GM23338 (cell line): ENCODE measurements around the gene NYAP2. TPM values are rescaled to one million over a fixed set of nuclear protein-coding genes. Genes with fewer than 3 reads are reported as not detected.

Experiments used
- ATAC-seq: fragments of 200-7000 bp; cut with Tn5 transposase; 3 replicates; pipeline ENCODE4 v1.9.1; 2020
- DNase-seq: peaks from one replicate; pipeline ENCODE4 v3.0.0-alpha.2; 2015; ENCODE audit warnings: low spot score
- H2AFZ ChIP-seq: fragments of 200-600 bp; sonication (generic); 2 replicates; pipeline ENCODE4 v1.8.0; 2016; ENCODE audit warnings: antibody characterized with exemption, mild to moderate bottlenecking, moderate library complexity
- H3F3A ChIP-seq: fragments of 200-600 bp; sonication (generic); replicated peaks from 2 replicates; pipeline ENCODE4 v1.8.0; 2017; ENCODE audit warnings: antibody characterized with exemption, mixed run types, low read depth
- H3K27ac ChIP-seq: fragments of 200-600 bp; sonication (generic); 2 replicates; pipeline ENCODE4 v1.6.1; 2016; ENCODE audit warnings: low read depth
- H3K27me3 ChIP-seq: fragments of 200-600 bp; sonication (generic); 2 replicates; pipeline ENCODE4 v1.8.0; 2016; ENCODE audit warnings: mild to moderate bottlenecking, mixed run types, moderate library complexity; ENCODE audit not compliant: insufficient read depth
- H3K36me3 ChIP-seq: fragments of 200-600 bp; sonication (generic); 2 replicates; pipeline ENCODE4 v1.8.0; 2016; ENCODE audit warnings: mild to moderate bottlenecking; ENCODE audit not compliant: insufficient read depth
- H3K4me1 ChIP-seq: fragments of 200-600 bp; sonication (generic); 2 replicates; pipeline ENCODE4 v1.8.0; 2016; ENCODE audit warnings: mild to moderate bottlenecking, moderate library complexity; ENCODE audit not compliant: insufficient read depth
- H3K4me2 ChIP-seq: fragments of 200-600 bp; sonication (generic); 2 replicates; pipeline ENCODE4 v1.7.1; 2017; ENCODE audit warnings: mixed run types
- H3K4me3 ChIP-seq: fragments of 200-600 bp; sonication (generic); 2 replicates; pipeline ENCODE4 v1.6.1; 2016; ENCODE audit warnings: mixed run types
- H3K79me2 ChIP-seq: fragments of 200-600 bp; sonication (generic); replicated peaks from 2 replicates; pipeline ENCODE4 v1.8.0; 2017; ENCODE audit warnings: mild to moderate bottlenecking; ENCODE audit not compliant: insufficient read depth
- H3K9me2 ChIP-seq: fragments of 200-600 bp; sonication (generic); 2 replicates; pipeline ENCODE4 v1.8.0; 2017; ENCODE audit not compliant: insufficient read depth
- H4K20me1 ChIP-seq: fragments of 200-600 bp; sonication (generic); replicated peaks from 2 replicates; pipeline ENCODE4 v1.8.0; 2017; ENCODE audit warnings: mild to moderate bottlenecking; ENCODE audit not compliant: insufficient read depth
- H3K27ac Mint-ChIP-seq: 2 replicates; pipeline ENCODE4 v1.8.0; 2020; ENCODE audit warnings: inconsistent platforms, mild to moderate bottlenecking, moderate library complexity, mixed read lengths
- H3K27me3 Mint-ChIP-seq: 3 replicates; pipeline ENCODE4 v1.8.0; 2022; ENCODE audit warnings: low read depth, mild to moderate bottlenecking, moderate library complexity, mixed read lengths, inconsistent platforms; ENCODE audit not compliant: insufficient read depth, poor library complexity
- H3K36me3 Mint-ChIP-seq: 3 replicates; pipeline ENCODE4 v1.8.0; 2021; ENCODE audit warnings: low read depth, mild to moderate bottlenecking, inconsistent platforms, moderate library complexity, mixed read lengths
- H3K4me1 Mint-ChIP-seq: 3 replicates; pipeline ENCODE4 v1.8.0; 2020; ENCODE audit warnings: mild to moderate bottlenecking, inconsistent platforms, mixed read lengths
- H3K4me3 Mint-ChIP-seq: 3 replicates; pipeline ENCODE4 v1.8.0; 2021; ENCODE audit warnings: moderate library complexity, mild to moderate bottlenecking, inconsistent platforms, mixed read lengths
- H3K9me3 Mint-ChIP-seq: 3 replicates; pipeline ENCODE4 v1.8.0; 2020; ENCODE audit warnings: moderate library complexity, mild to moderate bottlenecking, inconsistent platforms, mixed read lengths
- CREB1 ChIP-seq: fragments of 250-450 bp; sonication (Bioruptor Pico); IDR thresholded peaks from 2 replicates; pipeline ENCODE4 v1.5.0; 2020; ENCODE audit warnings: low read depth, mild to moderate bottlenecking, moderate library complexity
- CTCF ChIP-seq, 2 experiments: fragments of 200-600 bp in 1 of 2; sonication (generic) in 1 of 2; conservative IDR thresholded peaks; 2 replicates each; pipeline versions ENCODE4 v1.5.1 to v1.6.1; 2016 to 2017; ENCODE audit warnings: antibody characterized with exemption in 2 of 2, low read depth in 2 of 2, mild to moderate bottlenecking in 2 of 2, moderate library complexity in 1 of 2
- ETS1 ChIP-seq: IDR thresholded peaks from 2 replicates; pipeline ENCODE4 v1.6.1; 2016; ENCODE audit warnings: antibody characterized with exemption
- EZH2 ChIP-seq: fragments of 200-600 bp; sonication (generic); IDR thresholded peaks from one replicate; pipeline ENCODE4 v1.8.0; 2017; ENCODE audit warnings: antibody characterized with exemption, mild to moderate bottlenecking, low read depth; ENCODE audit not compliant: unreplicated experiment
- EZH2phosphoT487 ChIP-seq: fragments of 200-600 bp; sonication (generic); IDR thresholded peaks from one replicate; pipeline ENCODE4 v1.8.1; 2018; ENCODE audit warnings: antibody characterized with exemption; ENCODE audit not compliant: unreplicated experiment
- JUNB ChIP-seq: IDR thresholded peaks from one replicate; pipeline ENCODE4 v1.6.1; 2016; ENCODE audit warnings: antibody characterized with exemption; ENCODE audit not compliant: unreplicated experiment
- NANOG ChIP-seq: IDR thresholded peaks from 2 replicates; pipeline ENCODE4 v1.6.1; 2016; ENCODE audit warnings: antibody characterized with exemption, borderline replicate concordance
- POLR2AphosphoS5 ChIP-seq: IDR thresholded peaks from 2 replicates; pipeline ENCODE4 v1.6.1; 2016; ENCODE audit warnings: antibody characterized with exemption, low read depth
- STAT1 ChIP-seq: IDR thresholded peaks from one replicate; pipeline ENCODE4 v1.6.1; 2016; ENCODE audit warnings: antibody characterized with exemption; ENCODE audit not compliant: unreplicated experiment
- ZNF114 ChIP-seq: fragments of 250-450 bp; sonication (Bioruptor Pico); IDR thresholded peaks from 2 replicates; pipeline ENCODE4 v1.5.0; 2020; ENCODE audit warnings: mild to moderate bottlenecking, moderate library complexity
- ZNF331 ChIP-seq: fragments of 250-450 bp; sonication (Bioruptor Pico); IDR thresholded peaks from 2 replicates; pipeline ENCODE4 v1.5.0; 2020; ENCODE audit warnings: low read depth, mild to moderate bottlenecking, moderate library complexity
- polyA plus RNA-seq: library from polyadenylated mRNA; unstranded; fragments of >200 nt; fragmentation: Nextera tagmentation; extraction: Ambion mirVana; gene quantifications from 2 replicates; pipeline ENCODE4 v1.2.1, GENCODE V29; 2016
- total RNA-seq: library from RNA; depleted of rRNA; stranded (reverse); fragments of >200 nt; shearing (Covaris generic); gene quantifications from 2 replicates; pipeline ENCODE4 v1.2.3, GENCODE V29; 2014
- TF ChIP-seq, protein P1 (sequence below): fragments of 250-450 bp; sonication (Bioruptor Pico); IDR thresholded peaks from 2 replicates; pipeline ENCODE4 v1.5.0; 2020; ENCODE audit warnings: mild to moderate bottlenecking, moderate library complexity
- TF ChIP-seq, protein P2 (sequence below): IDR thresholded peaks from one replicate; pipeline ENCODE4 v1.6.1; 2018; ENCODE audit warnings: antibody characterized with exemption; ENCODE audit not compliant: unreplicated experiment

NYAP2 gene
- total and polyA plus RNA-seq, 2 experiments from 2014 or later: not detected

DNA sequence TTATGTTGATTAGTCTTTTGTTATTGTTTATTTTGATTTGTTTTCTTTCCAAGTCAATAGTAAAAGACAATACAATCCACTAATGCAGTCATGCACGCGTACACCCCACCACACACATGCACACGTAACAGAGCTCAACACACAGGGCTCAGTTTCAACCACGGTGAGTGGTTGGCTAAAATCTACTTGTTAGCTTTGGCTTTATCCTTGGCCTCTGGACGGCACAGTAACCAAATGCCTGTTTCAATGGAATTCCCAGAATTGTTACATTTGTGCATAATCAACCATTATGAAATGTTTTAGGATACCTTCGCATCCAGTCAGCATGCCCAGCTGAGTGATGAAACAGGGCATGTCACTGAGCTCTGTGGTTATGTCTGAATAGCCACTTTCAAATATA, 53.2 kb downstream of the NYAP2 start (continued):
- TF ChIP-seq, protein P1, sequence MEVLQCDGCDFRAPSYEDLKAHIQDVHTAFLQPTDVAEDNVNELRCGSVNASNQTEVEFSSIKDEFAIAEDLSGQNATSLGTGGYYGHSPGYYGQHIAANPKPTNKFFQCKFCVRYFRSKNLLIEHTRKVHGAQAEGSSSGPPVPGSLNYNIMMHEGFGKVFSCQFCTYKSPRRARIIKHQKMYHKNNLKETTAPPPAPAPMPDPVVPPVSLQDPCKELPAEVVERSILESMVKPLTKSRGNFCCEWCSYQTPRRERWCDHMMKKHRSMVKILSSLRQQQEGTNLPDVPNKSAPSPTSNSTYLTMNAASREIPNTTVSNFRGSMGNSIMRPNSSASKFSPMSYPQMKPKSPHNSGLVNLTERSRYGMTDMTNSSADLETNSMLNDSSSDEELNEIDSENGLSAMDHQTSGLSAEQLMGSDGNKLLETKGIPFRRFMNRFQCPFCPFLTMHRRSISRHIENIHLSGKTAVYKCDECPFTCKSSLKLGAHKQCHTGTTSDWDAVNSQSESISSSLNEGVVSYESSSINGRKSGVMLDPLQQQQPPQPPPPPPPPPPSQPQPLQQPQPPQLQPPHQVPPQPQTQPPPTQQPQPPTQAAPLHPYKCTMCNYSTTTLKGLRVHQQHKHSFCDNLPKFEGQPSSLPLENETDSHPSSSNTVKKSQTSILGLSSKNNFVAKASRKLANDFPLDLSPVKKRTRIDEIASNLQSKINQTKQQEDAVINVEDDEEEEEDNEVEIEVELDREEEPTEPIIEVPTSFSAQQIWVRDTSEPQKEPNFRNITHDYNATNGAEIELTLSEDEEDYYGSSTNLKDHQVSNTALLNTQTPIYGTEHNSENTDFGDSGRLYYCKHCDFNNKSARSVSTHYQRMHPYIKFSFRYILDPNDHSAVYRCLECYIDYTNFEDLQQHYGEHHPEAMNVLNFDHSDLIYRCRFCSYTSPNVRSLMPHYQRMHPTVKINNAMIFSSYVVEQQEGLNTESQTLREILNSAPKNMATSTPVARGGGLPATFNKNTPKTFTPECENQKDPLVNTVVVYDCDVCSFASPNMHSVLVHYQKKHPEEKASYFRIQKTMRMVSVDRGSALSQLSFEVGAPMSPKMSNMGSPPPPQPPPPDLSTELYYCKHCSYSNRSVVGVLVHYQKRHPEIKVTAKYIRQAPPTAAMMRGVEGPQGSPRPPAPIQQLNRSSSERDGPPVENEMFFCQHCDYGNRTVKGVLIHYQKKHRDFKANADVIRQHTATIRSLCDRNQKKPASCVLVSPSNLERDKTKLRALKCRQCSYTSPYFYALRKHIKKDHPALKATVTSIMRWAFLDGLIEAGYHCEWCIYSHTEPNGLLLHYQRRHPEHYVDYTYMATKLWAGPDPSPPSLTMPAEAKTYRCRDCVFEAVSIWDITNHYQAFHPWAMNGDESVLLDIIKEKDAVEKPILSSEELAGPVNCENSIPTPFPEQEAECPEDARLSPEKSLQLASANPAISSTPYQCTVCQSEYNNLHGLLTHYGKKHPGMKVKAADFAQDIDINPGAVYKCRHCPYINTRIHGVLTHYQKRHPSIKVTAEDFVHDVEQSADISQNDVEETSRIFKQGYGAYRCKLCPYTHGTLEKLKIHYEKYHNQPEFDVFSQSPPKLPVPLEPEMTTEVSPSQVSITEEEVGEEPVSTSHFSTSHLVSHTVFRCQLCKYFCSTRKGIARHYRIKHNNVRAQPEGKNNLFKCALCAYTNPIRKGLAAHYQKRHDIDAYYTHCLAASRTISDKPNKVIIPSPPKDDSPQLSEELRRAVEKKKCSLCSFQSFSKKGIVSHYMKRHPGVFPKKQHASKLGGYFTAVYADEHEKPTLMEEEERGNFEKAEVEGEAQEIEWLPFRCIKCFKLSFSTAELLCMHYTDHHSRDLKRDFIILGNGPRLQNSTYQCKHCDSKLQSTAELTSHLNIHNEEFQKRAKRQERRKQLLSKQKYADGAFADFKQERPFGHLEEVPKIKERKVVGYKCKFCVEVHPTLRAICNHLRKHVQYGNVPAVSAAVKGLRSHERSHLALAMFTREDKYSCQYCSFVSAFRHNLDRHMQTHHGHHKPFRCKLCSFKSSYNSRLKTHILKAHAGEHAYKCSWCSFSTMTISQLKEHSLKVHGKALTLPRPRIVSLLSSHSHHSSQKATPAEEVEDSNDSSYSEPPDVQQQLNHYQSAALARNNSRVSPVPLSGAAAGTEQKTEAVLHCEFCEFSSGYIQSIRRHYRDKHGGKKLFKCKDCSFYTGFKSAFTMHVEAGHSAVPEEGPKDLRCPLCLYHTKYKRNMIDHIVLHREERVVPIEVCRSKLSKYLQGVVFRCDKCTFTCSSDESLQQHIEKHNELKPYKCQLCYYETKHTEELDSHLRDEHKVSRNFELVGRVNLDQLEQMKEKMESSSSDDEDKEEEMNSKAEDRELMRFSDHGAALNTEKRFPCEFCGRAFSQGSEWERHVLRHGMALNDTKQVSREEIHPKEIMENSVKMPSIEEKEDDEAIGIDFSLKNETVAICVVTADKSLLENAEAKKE (CRISPR knock-in tag): no peak
- no peak for TF ChIP-seq POLR2AphosphoS5
- TF ChIP-seq CTCF (conservative IDR thresholded peaks at IDR 0.05; ENCODE audit: low read depth in 2 of 2): no peak

GRCh38 chr2:225454412-225454811, 54.9 kb downstream of the NYAP2 start:
- H3K4me3 ChIP-seq: no peak overlapping the region
- H3K27me3 ChIP-seq: no peaks in the 10 kb centered on the region
- peaks cover 24% of the 10 kb centered on the region for H3K4me1 ChIP-seq
- no peak for DNase-seq
- Mint-ChIP-seq H3K27me3 (no peaks in the 10 kb centered on the region), H3K9me3 (no peaks in the 10 kb centered on the region), H3K36me3 (no peaks in the 10 kb centered on the region), H3K27ac (no peak overlapping the region), H3K4me3 (no peak overlapping the region), H3K4me1 (peaks cover 14% of the 10 kb centered on the region)
- no peak overlapping the region for H3K27ac ChIP-seq
- no peaks in the 10 kb centered on the region for H3K79me2 ChIP-seq
- H4K20me1 ChIP-seq: no peaks in the 10 kb centered on the region
- H3K9me2 ChIP-seq: no peaks in the 10 kb centered on the region
- H3F3A ChIP-seq: no peaks in the 10 kb centered on the region
- no peaks in the 10 kb centered on the region for H3K36me3 ChIP-seq
- no peak overlapping the region for H2AFZ ChIP-seq
- no peak for ATAC-seq
- H3K4me2 ChIP-seq: no peak overlapping the region
- TF ChIP-seq ETS1: no peak
- no peak for TF ChIP-seq NANOG
- no peak for TF ChIP-seq ZNF114
- no peak for TF ChIP-seq EZH2phosphoT487
- no peak for TF ChIP-seq EZH2
- no peak for TF ChIP-seq CREB1 (CRISPR knock-in tag)
- TF ChIP-seq, protein P2, sequence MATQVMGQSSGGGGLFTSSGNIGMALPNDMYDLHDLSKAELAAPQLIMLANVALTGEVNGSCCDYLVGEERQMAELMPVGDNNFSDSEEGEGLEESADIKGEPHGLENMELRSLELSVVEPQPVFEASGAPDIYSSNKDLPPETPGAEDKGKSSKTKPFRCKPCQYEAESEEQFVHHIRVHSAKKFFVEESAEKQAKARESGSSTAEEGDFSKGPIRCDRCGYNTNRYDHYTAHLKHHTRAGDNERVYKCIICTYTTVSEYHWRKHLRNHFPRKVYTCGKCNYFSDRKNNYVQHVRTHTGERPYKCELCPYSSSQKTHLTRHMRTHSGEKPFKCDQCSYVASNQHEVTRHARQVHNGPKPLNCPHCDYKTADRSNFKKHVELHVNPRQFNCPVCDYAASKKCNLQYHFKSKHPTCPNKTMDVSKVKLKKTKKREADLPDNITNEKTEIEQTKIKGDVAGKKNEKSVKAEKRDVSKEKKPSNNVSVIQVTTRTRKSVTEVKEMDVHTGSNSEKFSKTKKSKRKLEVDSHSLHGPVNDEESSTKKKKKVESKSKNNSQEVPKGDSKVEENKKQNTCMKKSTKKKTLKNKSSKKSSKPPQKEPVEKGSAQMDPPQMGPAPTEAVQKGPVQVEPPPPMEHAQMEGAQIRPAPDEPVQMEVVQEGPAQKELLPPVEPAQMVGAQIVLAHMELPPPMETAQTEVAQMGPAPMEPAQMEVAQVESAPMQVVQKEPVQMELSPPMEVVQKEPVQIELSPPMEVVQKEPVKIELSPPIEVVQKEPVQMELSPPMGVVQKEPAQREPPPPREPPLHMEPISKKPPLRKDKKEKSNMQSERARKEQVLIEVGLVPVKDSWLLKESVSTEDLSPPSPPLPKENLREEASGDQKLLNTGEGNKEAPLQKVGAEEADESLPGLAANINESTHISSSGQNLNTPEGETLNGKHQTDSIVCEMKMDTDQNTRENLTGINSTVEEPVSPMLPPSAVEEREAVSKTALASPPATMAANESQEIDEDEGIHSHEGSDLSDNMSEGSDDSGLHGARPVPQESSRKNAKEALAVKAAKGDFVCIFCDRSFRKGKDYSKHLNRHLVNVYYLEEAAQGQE: no peak
- no peak for TF ChIP-seq ZNF331 (CRISPR knock-in tag)
- TF ChIP-seq JUNB: no peak
- TF ChIP-seq STAT1: no peak
- no peak for TF ChIP-seq POLR2AphosphoS5
